Skeletal muscle satellite cell (primary cell): ENCODE results near the gene CDK5.

Experiments
- H3K27me3 ChIP-seq: 2 replicates; pipeline ENCODE4 v1.7.0; 2013; ENCODE audit warnings: low read length; ENCODE audit not compliant: control insufficient read depth, insufficient read depth
- H3K36me3 ChIP-seq: 2 replicates; pipeline ENCODE4 v1.7.0; 2013; ENCODE audit warnings: mild to moderate bottlenecking, control low read depth, low read length; ENCODE audit not compliant: insufficient read depth
- H3K4me1 ChIP-seq: 2 replicates; pipeline ENCODE4 v1.7.0; 2013; ENCODE audit warnings: low read length; ENCODE audit not compliant: control insufficient read depth, insufficient read depth
- H3K4me2 ChIP-seq: 2 replicates; pipeline ENCODE4 v1.7.0; 2013; ENCODE audit warnings: mild to moderate bottlenecking, low read length
- H3K4me3 ChIP-seq: 2 replicates; pipeline ENCODE4 v1.7.0; 2013; ENCODE audit warnings: low read length
- H3K9ac ChIP-seq: 2 replicates; pipeline ENCODE4 v1.7.0; 2013; ENCODE audit warnings: mild to moderate bottlenecking, low read depth, low read length, moderate library complexity
- H3K9me3 ChIP-seq: replicated peaks from 2 replicates; pipeline ENCODE4 v1.7.0; 2013; ENCODE audit warnings: mild to moderate bottlenecking, control low read depth, low read length

CDK5 gene

DNA sequence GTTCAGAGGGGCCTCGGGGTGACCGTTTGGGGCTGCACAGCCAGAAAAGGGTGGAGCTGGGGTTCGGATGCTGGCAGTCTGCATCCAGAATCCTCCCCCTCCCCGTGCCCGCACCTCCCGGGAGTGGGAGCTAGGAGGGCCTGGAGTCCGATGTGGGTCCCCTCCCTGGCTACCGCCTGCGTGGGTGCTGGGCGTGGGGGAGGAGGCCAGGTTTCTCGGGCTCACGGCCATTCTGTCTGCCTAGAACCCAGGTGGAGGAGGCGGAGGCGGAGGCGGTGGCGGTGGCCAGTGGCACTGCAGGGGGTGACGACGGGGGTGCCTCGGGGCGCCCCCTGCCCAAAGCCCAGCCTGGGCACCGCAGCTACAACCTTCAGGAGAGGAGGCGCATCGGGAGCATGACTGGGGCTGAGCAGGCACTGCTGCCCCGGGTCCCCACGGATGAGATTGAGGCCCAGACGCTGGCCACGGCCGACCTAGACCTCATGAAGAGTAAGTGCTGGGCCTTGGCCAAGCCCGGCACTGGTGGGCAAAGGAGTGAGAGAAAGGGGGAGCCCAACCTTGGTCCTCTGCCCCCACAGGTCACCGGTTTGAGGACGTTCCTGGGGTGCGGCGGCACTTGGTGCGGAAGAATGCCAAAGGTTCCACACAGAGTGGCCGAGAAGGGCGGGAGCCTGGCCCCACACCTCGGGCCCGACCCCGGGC, 8.7 kb upstream of the CDK5 start:
- H3K4me2 ChIP-seq: no peak overlapping the region
- H3K4me1 ChIP-seq: peaks cover 30% of the 10 kb centered on the region
- no peak overlapping the region for H3K4me3 ChIP-seq
- no peak overlapping the region for H3K9ac ChIP-seq
- peaks cover 66% of the 10 kb centered on the region for H3K36me3 ChIP-seq
- no peaks in the 10 kb centered on the region for H3K27me3 ChIP-seq
- no peaks in the 10 kb centered on the region for H3K9me3 ChIP-seq

DNA sequence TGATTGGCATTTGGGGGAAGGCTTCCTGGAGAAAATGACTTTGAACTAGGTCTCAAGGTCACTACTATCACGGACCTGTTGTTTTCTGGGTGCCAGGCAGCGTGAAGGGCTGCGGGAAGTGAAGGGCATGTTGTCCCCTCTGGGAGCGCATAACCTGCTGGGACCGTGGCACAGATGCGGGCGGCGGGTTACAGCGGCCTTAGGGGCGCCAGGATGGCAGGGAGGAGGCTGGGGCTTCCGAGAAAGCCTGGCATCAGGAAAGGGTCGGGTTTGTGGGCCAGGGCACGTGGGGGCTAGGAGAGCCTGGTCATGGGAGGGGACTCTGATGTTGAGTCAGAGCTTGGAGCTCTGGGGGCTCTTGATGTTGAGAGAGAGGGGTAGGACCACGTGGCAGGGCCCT, 7.8 kb upstream of the CDK5 start:
- no peak overlapping the region for H3K4me2 ChIP-seq
- H3K4me3 ChIP-seq: no peak overlapping the region
- H3K9ac ChIP-seq: no peak overlapping the region
- no peaks in the 10 kb centered on the region for H3K9me3 ChIP-seq
- H3K4me1 ChIP-seq: peaks cover 39% of the 10 kb centered on the region
- peaks cover 60% of the 10 kb centered on the region for H3K36me3 ChIP-seq
- H3K27me3 ChIP-seq: no peaks in the 10 kb centered on the region

DNA sequence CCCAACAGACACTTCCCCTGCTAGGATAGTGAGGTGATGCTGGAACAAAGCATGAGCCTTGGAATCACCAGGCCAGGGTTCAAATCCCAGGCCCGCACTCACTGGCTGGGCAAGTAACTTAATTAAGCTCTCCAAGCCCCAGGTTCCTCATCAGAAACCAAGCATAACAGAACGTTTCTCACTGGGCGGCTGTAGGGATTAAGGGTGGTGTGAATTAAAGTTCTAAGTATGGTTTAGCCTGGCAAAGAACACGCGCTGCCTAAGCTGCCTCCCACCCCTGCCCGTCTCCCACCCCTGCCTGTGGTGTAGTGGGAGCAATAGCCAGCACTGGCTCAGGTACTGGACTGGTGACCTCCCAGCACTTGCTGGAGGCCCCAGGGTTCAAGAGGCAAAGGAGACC, 7.3 kb upstream of the CDK5 start:
- H3K9ac ChIP-seq: no peak overlapping the region
- no peak overlapping the region for H3K4me3 ChIP-seq
- H3K4me1 ChIP-seq: peaks cover 39% of the 10 kb centered on the region
- H3K27me3 ChIP-seq: no peaks in the 10 kb centered on the region
- no peaks in the 10 kb centered on the region for H3K9me3 ChIP-seq
- H3K4me2 ChIP-seq: no peak overlapping the region
- peaks cover 56% of the 10 kb centered on the region for H3K36me3 ChIP-seq

DNA sequence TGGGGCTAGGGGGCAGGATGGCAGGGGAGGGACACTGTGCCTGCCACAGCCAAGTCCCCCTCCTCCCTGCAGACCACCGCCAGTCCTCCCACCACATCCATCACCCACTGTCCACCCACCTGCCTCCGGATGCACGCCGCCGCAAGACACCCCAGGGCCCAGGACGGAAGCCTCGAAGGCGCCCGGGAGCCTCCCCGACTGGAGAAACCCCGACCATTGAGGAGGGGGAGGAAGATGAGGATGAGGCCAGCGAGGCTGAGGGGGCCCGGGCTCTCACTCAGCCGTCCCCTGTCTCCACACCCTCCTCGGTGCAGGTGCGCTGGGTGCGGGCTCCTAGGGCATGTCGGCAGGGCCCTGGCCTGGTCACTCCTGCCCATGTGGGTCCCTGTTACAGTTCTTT, 6.8 kb upstream of the CDK5 start:
- peaks cover 39% of the 10 kb centered on the region for H3K4me1 ChIP-seq
- H3K27me3 ChIP-seq: no peaks in the 10 kb centered on the region
- no peak overlapping the region for H3K4me2 ChIP-seq
- peaks cover 51% of the 10 kb centered on the region for H3K36me3 ChIP-seq
- no peaks in the 10 kb centered on the region for H3K9me3 ChIP-seq
- no peak overlapping the region for H3K4me3 ChIP-seq
- H3K9ac ChIP-seq: no peak overlapping the region

DNA sequence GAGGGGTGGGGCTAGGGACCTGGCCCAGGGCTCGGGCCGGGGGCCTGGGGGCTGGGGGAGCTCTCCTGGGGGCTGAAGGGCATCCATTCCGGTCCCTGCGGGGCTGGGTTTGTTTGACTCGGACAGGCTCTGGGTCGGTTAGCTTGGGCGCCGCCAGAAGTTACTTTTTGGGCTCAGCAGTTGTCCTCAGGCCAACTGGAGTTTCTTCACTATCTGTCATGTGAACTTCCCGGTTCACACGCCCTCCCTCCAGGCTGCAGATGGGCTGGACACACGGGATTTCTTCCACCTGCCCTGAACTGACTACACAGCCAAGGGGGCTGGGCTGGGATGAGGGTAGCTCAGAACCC, 5.5 kb upstream of the CDK5 start:
- H3K4me1 ChIP-seq: peaks cover 50% of the 10 kb centered on the region
- H3K9me3 ChIP-seq: no peaks in the 10 kb centered on the region
- no peak overlapping the region for H3K9ac ChIP-seq
- peak overlapping the region; percentile 50 for H3K4me2 ChIP-seq
- peaks cover 41% of the 10 kb centered on the region for H3K36me3 ChIP-seq
- no peaks in the 10 kb centered on the region for H3K27me3 ChIP-seq
- H3K4me3 ChIP-seq: no peak overlapping the region

DNA sequence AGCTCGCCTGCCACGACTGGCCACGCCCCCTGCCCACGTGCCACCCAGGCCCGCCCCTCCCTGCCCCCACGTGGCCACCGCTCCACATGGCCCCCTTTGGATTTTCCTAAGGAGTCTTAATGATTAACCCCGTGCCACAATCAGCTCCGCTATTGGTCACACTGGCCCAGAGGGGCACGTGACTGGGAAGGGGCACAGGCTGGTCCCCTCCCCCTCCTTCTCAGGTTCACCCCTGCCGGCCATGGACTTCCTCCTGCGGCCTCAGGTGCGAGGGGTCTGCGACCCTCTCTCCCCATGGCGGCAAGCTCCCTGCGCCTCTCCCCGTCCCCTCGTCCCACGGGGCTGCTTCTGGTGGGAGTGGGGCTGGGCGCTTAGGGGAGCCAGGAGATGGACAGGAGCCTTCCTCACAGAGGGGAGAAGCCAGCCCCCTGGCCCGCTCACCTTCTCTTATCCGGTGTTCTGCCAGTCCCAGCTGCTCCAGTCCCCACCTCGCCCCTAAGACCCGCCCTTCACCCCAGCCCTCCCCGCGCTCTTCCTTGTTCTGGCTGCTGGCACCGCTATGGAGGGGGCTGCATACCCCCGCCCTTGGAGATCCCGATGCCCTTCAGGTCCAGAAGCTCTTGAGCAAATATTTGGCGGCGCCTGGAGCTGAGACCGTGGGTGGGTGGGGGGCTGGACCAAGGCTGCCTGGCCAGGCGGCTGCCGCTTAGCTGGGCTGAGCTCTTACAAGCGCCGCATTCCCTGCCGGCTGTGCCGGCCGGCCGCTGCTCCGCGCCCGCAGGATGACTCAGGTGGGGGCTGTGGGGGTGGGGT, 4.9 kb upstream of the CDK5 start:
- H3K27me3 ChIP-seq: no peaks in the 10 kb centered on the region
- peak overlapping the region; percentile 34 for H3K9ac ChIP-seq
- H3K4me3 ChIP-seq: peak overlapping the region; percentile 87
- peaks cover 46% of the 10 kb centered on the region for H3K4me1 ChIP-seq
- peak overlapping the region; percentile 94 for H3K4me2 ChIP-seq
- H3K36me3 ChIP-seq: peaks cover 35% of the 10 kb centered on the region
- no peaks in the 10 kb centered on the region for H3K9me3 ChIP-seq

DNA sequence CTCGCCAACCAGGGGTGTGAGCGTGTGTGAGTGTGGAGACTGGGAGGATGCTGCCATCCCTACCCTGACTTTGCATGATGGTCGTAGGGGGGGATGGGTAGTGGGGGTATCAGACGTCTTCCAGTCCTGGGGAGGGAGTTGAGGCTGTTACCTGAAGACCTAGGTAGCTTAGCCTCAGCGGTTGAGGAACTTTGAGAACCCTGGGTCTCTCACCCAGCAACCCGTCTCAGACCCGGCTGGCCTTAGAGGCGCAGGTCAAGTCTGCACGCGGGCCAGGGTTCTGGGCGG, 4.4 kb upstream of the CDK5 start:
- Histone ChIP-seq H3K4me3 (peak overlapping the region; percentile 87), H3K4me2 (peak overlapping the region; percentile 94), H3K27me3 (no peaks in the 10 kb centered on the region), H3K4me1 (peaks cover 44% of the 10 kb centered on the region), H3K9ac (no peak overlapping the region), H3K36me3 (peaks cover 30% of the 10 kb centered on the region), H3K9me3 (no peaks in the 10 kb centered on the region)

DNA sequence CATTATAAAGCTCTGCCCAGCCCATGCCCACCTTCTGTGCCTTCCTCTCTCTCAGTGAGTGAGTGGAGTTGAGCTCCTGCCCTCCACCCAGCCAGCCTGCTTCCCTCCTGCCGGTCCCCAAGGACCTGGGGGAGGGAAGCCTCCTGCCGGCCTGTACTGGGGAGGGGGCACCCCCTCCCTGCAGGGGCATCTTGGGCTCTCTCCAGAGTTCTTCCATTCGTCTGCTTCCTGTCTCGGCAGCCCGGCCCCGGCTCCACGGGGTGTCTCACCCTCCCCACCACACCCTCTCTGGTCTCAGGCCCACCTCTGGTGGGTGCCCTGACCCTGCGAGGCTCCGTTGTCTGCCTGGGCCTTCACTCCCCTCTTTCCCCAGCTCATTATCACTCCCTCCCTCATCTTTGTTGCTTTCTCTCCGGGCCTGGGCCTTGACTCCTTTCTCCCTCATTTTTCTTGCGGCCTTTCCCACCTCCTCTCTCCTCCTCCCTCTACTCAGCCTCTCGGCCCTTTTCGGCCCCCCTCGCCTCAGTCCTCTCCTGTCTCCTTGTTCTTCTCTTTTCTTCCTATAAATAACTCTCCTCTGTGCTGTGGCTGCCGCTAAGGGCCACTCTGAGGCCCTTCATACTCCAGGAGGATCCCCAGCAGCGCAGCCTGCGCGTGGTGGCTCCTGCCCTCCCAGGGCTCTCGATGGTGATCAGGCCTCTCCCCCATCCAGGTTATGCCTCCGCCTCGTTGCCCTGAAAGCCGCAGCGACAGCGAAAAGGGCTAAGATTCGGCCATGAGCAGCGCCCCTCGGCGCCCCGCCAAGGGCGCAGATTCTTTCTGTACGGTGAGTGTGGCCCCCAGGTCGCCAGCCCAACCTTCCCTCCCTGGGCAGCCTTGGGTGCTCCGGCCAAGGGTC, 3.8 kb upstream of the CDK5 start:
- Histone ChIP-seq H3K4me3 (peak overlapping the region; percentile 87), H3K27me3 (no peaks in the 10 kb centered on the region), H3K4me1 (peaks cover 49% of the 10 kb centered on the region), H3K4me2 (peak overlapping the region; percentile 94), H3K9me3 (no peaks in the 10 kb centered on the region), H3K9ac (peak overlapping the region; percentile 82), H3K36me3 (peaks cover 24% of the 10 kb centered on the region)

DNA sequence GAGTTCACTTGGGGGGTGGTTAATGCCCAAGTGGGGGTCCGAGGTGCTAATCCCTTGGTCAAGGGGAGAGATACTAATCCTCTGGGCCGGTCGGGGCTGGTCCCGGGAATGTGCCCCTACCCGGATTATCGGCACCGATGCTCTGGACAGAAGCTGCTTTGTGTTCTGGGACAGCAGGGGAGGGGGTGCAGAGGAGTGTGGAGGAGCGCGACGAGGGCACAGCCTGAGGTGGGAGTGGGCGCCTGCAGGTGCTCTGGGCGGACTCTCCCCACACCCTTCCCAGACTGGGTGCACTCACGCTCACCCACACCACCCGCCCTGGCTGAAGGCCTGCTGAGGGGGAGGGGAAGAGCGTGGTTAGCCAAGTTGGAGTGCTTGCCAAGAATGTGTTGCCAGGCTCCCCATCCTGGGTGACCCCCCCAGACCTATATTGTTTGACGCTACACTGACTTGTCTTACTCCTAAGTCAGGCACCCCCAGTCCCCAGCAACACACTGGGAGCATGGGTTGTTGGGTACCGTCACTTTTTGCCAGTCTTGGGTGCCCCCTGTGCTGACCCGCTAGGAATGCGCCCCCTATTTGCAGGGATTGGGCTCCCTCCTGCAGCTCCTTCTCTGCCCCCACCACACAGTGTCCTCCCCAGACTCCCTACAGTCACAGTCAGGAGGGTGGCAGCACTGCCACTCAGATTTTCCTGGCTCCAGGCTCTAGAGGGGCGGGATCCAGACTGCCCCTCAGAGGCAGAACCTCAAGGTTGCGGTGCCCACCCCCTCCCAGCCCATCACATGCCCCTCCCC, 2.9 kb upstream of the CDK5 start:
- Histone ChIP-seq H3K4me2 (peak overlapping the region; percentile 94), H3K9ac (peak overlapping the region; percentile 82), H3K27me3 (no peaks in the 10 kb centered on the region), H3K9me3 (no peaks in the 10 kb centered on the region), H3K4me1 (peaks cover 49% of the 10 kb centered on the region), H3K4me3 (peak overlapping the region; percentile 87), H3K36me3 (peaks cover 17% of the 10 kb centered on the region)

DNA sequence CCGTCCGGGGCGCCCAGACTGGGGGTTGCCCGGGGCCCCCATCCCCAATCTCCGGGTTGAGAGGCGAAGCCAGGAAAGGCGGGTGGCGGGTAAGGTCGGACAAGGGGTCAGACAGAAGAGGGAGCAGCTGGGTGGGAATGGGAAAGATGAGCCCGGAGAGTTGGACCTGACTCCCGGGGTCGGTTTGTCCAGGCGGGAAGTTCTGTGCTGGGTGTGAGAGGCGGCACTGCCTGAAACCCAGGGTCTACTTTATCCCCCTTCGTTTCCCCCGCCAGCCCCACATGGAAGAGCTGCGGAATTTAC, 2.4 kb upstream of the CDK5 start:
- H3K4me1 ChIP-seq: peaks cover 49% of the 10 kb centered on the region

More for the DNA sequence above, 2.4 kb upstream of the CDK5 start:
- no peaks in the 10 kb centered on the region for H3K9me3 ChIP-seq
- no peaks in the 10 kb centered on the region for H3K27me3 ChIP-seq
- peaks cover 12% of the 10 kb centered on the region for H3K36me3 ChIP-seq
- peak overlapping the region; percentile 87 for H3K4me3 ChIP-seq
- H3K4me2 ChIP-seq: peak overlapping the region; percentile 94
- peak overlapping the region; percentile 82 for H3K9ac ChIP-seq
